MV-4-11 (cell line): ENCODE results near the gene CBX8.

Source experiments
- DNase-seq: peaks from one replicate; lab custom pipeline; 2025; lab: John Stamatoyannopoulos, UW

CBX8 gene

GRCh38 chr17:79792984-79793923 lies 3.6 kb downstream of the CBX8 start:
- no peak for DNase-seq

- no peak for DNase-seq
These were observed 4.5 kb downstream of the CBX8 start for GRCh38 chr17:79792341-79792871.

DNA sequence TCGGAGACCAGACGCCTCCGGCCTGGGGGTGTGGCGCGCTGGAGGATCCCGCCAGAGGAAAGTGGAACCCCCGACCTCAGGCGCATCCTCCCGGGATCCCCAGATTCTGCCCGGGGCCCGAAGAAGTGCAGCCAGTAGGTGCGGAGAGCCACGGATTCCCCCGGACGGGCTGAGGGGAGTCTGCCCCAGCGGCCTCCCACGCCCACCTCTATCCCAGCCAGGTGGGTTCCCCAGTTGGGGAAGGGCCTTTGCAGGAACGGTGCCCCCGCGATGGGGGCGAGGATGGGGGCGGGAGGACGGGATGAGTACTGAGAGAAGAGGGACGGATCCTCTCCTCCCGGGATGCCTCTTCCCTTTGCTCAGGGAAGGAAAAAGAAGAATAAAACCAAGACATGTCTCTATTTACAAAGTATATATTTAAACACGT lies 5.1 kb downstream of the CBX8 start:
- DNase-seq = no peak

- no peak for DNase-seq
These were observed 5.8 kb downstream of the CBX8 start for GRCh38 chr17:79790805-79791734.

- DNase-seq = no peak
These were observed 6.7 kb downstream of the CBX8 start for GRCh38 chr17:79789943-79790804.

DNA sequence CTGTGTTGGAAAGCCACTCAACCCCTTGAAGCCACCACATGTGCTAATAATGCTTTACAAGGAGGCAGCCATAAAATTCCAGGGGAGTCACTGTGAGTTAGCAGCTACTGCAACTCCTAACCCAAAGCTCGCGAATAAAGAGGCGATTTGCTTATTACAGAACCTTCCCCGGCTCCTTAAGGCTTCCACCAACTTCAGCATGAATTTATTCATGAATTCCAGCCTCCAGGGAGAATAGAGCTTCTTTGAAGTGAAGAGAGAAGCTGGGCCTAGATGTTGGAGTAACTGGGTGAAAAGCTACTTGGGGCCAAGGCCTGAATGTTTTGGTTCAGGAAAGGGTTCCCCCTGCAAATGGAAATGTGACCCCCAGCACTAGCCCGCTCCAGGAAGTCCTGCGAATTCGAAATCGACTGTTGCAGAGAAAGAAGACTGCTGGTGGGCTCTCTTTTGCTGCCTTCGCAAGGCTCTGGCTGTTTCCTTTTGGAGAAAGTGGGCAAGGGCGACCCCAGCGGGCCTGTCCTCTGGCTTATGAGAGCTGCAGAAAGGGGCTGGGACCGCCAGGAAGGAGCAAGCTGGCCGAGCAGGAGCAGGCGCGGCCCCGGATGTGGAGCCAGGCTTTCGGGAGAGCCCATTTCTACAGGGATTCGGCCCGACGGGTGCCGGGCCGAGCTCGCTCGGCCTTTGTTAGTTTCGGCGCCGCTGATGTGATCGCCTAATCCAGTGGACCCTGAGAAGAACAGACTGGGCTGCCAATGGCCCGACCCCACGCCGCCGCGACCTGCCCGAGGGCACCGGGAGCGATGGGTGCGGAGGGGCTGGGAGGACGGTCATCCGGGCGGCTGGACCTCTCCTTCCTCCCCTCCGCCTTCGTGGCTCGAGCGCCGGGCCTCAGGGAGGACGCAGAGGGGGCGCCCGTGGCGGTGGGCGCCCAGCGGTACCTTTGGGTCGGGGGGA lies 7.6 kb downstream of the CBX8 start:
- DNase-seq = no peak

DNA sequence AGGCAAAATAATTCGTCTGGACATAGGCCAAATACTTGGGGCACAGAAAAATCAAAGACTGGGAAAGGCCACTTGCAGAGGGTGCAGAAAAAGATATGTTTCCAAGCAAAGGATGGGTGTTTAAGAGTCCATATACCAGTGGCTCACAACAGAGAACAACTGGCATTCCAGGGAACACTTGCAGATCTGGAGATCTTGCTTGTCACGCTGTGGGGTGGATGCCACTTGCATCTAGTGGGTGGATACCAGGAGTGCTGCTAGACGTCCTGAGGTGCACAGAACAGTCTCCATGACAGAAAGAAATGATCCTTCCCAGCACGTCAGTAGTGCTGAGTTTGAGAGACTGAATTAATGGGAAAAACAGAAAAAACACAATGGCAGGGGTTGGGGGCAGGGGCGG lies 8.4 kb downstream of the CBX8 start:
- no peak for DNase-seq

- no peak for DNase-seq
These were observed 9.8 kb downstream of the CBX8 start for GRCh38 chr17:79786930-79787643.

DNA sequence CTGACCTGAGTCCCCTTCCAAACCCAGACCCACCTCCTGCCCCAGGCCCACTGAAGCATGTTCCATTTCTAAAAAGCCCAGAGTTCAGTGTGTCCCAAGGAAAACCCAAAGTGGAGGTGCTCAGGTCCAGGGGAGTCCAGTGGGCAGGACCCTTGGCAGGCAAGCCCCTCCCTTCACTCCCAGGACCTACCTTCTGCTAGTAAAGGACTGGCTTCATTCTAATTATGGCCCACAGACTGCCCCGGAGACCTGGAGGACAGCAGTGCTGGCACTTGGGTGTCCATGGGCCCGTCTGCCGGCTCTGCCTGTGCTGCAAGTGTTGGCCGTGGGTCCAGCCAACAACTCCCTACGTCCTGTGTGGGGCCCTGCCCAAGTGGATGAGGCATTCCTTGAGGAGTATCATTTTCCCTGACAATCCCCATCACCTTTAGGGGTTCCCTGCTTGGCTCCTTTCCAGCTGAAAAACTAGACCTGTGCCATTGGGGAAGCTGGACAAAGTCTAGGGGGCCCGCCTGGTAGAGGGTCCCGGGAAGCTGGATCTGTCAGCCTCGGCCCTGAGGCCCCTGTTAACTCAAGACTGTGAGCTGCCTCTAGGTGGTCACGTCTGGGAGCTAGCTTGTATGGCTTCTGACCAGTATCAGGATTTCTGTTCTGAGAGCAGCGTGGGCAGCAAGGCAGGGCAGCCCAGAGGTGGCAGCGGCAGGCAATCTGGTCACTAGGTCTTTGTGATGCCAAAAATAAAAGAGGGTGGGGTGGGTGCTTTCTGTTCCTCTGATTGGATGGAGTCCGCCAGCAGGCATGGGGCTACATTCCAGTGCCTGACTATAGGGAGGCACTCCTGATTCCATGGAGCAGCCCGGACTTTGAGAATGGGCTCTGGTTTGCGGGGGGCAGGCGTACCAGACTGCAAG lies 10.7 kb downstream of the CBX8 start:
- DNase-seq = no peak

DNA sequence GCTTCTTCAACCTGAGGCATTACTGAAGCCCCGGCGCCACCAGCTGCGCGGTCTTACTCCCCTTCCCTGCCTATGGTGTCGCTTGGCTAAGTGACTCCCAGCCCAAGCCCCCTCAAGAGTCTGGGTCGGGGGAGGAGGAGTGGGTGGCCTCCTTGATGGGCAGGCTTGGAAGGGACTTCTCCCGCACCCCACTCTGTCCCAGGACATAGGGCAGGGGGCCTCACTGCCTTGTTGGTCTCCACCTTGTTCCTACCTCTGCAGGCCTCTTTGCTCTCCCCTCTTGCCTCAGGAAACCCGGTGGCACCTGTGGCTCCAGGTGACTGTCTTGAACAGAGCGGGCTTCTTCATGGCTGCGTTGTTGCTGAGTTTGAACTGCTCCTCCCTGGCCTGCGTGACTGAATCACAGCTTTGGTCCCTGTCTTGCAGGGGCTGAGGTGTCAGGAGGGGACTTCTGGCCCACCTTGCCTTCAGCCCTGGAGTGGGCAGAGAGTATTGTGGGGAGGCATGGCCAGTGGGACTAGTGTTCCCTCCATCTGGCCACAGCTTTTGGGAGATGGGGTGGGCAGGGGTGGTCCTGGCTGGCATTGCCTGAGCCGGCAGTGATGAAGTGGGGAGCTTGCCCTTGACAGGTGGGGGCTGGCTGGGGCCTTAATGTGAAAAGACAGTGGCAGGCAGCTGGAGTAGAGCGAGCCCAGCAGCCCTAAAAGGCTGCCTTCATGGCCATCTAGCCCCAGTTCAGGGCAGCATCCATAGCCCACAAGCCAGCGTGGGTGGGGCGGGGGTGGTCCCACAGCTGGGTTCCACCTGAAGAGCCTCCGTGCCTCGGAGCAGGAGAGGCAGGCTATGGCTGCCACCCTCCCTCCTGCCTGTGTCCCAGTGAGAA lies 11.6 kb downstream of the CBX8 start:
- DNase-seq = no peak

DNA sequence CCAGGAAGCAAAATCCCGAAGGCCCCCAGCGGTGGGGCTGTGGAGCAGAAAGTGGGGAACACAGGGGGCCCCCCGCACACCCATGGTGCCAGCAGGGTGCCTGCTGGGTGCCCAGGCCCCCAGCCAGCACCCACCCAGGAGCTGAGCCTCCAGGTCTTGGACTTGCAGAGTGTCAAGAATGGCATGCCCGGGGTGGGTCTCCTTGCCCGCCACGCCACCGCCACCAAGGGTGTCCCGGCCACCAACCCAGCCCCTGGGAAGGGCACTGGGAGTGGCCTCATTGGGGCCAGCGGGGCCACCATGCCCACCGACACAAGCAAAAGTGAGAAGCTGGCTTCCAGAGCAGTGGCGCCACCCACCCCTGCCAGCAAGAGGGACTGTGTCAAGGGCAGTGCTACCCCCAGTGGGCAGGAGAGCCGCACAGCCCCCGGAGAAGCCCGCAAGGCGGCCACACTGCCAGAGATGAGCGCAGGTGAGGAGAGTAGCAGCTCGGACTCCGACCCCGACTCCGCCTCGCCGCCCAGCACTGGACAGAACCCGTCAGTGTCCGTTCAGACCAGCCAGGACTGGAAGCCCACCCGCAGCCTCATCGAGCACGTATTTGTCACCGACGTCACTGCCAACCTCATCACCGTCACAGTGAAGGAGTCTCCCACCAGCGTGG lies 12.4 kb downstream of the CBX8 start:
- no peak for DNase-seq

- no peak for DNase-seq
These were observed 13.0 kb downstream of the CBX8 start for GRCh38 chr17:79783891-79784290.

DNA sequence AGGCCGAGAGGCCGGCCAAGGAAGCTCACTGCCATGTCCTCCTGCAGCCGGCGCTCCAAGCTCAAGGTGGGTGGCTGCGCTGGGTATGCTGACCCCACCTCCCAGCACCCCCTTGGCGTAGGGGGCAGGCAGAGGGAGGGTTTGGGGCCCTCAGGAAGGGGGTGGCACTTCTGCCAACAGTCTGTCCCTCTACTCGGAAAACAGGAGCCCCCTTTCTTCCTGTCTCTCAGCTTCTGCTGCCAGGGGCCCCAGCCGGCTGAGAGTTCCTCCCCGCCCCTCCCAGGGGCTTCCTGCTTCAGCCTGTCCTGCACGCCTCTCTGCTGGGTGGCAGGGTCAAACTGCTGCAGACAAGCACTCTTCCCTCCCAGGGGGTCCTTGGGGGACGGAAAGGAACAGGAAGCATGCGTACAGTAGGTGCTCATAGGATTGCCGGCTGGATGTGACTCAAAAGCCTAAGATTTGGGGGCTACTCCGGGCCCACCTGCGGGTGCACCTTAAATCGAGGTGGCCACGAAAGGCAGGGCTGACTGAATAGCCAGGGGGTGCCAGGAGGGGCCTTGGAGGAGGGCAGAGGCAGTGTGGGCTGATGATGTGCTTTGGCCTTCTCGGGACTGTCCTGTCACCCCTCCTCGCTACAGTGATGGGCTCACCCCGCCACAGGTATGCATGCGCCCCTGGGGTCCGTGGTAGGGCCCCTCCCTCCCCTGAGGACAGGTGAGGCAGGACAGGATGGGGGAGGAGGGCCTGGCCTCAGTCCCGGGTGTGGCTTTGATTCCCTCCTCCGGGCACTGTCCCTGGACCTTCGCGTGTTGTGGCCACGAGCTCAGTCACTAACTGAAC lies 14.9 kb downstream of the CBX8 start:
- DNase-seq = no peak

GRCh38 chr17:79781012-79781650 lies 15.7 kb downstream of the CBX8 start:
- DNase-seq = no peak

DNA sequence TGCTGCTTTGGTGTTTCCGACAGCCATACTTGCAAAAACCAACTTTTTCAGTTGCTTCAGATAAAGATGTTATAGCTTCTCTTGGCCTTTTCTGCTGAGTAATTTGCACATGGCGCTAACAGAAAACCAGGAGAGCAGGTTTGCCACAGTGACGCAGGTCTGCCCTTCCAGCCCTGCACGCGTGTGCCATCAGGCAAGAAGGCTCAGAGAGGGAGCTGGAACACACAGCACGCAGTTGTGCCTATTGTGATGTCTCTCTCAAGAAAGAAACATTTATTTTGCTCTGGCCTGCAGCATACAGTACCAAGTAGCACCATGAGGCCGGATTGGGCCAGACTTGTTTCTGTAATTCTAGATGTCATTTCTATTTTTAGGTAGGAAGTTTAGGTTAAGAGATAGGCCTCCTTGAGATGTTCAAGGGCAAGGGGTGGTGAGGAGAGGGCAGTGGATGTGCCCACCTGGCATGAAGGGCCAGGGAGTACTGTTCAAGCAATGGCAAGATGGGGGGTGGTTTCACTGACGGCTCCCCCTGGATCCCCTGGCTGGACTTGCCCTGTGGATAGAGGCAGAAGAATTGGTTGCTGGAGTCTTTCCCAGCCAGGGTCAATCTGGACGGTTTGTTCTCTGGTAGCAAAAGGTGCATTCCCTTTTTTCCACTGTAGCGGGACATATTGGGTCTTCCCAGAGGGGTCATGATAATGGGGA lies 17.1 kb downstream of the CBX8 start:
- no peak for DNase-seq
